ENCODE measurements around the gene DCTN3. TPM values are rescaled to one million over a fixed set of nuclear protein-coding genes. Genes with fewer than 3 reads are reported as not detected.

Gene DCTN3
- total RNA-seq, 1 donor from 2014 or later, result 59.3 TPM

DNA sequence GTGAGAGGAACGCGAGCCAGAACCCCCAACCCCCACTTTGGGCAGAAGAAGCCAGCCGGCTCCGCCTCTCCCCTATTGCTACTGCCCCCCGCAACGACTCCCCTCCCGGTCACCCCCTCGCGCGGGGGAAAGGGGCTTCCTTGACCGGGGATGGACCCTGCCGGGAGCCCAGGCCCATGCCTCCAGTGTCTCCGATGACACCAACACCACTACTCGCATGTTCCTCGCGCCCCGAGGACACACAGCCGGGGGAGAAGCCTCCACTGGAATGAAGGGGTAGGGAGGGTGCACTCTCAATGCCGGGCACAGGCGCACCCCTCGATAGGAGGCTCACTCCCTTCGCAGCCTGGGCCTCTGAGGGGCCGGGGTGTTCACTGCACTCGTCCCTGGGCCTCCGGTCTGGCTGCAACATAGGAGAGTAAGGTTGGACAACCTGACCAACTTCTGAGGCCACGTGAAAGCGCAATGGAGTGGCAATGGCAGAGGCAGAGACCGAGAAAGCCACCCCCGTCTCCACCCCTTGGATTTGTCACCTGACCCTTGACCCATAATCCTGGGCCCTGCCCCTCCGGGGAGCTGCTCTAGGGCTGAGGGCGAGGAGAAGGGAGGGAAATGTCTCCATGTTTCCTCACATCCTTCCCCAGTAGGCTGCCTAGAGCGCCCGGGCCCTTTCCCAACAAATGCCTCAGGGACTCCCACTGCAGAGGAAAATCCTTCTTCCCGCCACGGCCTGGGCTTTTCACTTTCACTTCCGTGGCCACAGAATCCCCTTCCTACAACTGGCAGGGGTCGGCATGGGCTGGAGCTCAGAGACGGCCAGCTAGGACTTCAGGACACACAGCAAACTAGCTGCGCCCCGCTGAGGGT is 29.7 kb downstream of the DCTN3 start:
- Mint-ChIP-seq H3K4me1 (ENCODE audit: low read depth) (peaks cover 15% of the 10 kb centered on the region), H3K4me3 (peak overlapping the region; percentile 64), H3K9me3 (no peaks in the 10 kb centered on the region), H3K27ac (no peak overlapping the region), H3K36me3 (ENCODE audit: low read depth) (peaks cover 1% of the 10 kb centered on the region), H3K27me3 (ENCODE audit: insufficient read depth) (peaks cover 69% of the 10 kb centered on the region)
- intact Hi-C loops (cut with micrococcal nuclease), result loop anchor here (1.0 to 5.0 kb wide), 5 partner anchors 42 to 186 kb away; partner anchors contain the start of genes DNAI1, ENHO and FAM219A
- no peak for DNase-seq (ENCODE audit: low spot score)

DNA sequence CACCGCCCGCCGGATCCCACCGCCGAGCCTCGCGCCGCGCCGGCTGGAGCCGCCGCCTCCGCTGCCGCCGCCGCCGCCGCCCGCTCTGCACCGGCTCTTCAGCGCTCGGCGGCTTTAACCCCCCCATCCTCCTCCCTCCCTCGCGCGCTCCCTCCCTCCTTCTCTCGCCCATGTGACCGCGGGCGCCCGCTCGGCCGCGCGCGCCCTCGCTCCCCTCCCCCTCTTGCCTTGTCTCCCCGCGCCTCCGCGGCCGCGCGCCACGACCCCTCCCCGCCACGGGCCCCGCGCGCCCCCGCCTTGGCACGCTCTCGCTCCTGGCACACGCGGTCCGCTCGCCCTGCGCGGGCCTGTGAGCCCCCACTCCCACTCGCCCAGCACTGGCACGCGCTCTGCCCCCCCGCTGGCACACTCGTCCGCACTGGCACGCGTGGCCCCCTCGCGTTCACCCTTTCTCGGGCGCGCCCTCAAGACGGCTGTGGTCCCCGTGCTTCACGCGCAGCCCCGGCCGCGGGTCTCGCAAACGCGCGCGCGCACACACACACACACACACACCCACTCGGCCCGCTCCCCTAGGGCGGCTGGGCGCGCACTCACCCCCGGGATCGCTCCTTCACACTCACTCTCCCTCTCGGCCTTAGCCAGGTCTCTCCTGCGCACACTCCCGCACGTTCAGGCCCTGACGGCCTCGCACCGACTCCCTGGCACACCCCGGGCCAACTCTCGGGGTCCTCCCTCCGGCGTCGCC is 30.5 kb downstream of the DCTN3 start, which contains the start of gene CNTFR:
Gene CNTFR, minus strand, starts transcription at position 89 of the 745 bp plus-strand sequence. CDS start 20,743 bp downstream, outside the sequence.
- Mint-ChIP-seq H3K9me3 (no peaks in the 10 kb centered on the region), H3K27me3 (ENCODE audit: insufficient read depth) (peaks cover 74% of the 10 kb centered on the region), H3K36me3 (ENCODE audit: low read depth) (peaks cover 1% of the 10 kb centered on the region), H3K27ac (peak within 1 kb of the TSS; percentile 10), H3K4me3 (peak within 1 kb of the TSS; percentile 64), H3K4me1 (ENCODE audit: low read depth) (peaks cover 15% of the 10 kb centered on the region)
- no peak for DNase-seq (ENCODE audit: low spot score)
- intact Hi-C loops (cut with micrococcal nuclease), result loop anchor here (2.0 to 5.0 kb wide), 2 partner anchors 67 to 133 kb away; partner anchors contain the start of genes DNAI1, ENHO and FAM219A

DNA sequence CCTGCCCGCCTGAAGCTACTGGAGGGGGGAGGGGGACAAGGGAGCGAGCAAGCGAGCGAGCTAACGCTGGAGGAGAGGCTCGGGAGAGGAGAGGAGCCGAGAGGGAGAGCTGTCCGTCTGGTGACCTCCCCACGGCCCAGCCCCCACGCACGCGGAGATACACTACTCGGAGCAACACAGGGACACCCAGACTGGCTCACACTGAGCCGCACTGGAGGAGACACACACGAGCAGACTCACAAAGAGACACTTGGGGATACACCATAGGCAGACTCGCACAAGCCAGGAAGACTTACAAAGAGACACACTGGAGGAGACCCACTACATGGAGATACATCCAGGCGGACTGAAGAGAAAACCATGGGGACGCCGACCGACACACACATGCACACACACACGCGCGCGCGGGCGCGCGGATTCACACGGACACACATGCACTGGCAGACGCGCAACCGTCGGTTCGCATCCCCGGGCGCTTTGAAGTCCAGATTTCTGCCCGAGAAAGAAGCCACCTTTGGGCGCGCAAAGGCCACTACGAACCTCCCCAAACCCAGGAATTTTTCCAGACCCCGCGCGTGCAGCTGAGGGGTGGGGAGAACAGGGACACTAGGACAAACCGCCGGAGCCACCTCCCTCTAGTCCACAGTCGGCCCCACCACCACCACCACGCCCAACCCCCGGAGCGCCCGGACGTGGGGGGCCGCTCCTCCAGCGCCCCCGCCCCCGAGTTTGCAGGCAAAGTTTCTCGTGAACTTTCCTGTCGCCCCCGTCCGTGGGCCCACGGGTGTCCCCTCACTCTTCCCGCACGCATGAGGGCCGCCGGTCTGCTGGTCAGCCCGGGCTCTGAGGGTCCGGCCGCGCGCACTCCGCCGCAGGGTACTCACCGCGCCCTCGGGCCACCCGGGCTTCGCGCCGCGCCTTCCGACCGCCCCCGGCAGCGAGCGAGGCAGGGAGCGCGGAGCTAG is 31.3 kb downstream of the DCTN3 start:
- Mint-ChIP-seq H3K9me3 (no peaks in the 10 kb centered on the region), H3K27ac (peak overlapping the region; percentile 10), H3K4me3 (peak overlapping the region; percentile 21), H3K27me3 (ENCODE audit: insufficient read depth) (peaks cover 81% of the 10 kb centered on the region), H3K36me3 (ENCODE audit: low read depth) (peaks cover 1% of the 10 kb centered on the region), H3K4me1 (ENCODE audit: low read depth) (peaks cover 15% of the 10 kb centered on the region)
- intact Hi-C loops (cut with micrococcal nuclease), result no loop called here
- no peak for DNase-seq (ENCODE audit: low spot score)

DNA sequence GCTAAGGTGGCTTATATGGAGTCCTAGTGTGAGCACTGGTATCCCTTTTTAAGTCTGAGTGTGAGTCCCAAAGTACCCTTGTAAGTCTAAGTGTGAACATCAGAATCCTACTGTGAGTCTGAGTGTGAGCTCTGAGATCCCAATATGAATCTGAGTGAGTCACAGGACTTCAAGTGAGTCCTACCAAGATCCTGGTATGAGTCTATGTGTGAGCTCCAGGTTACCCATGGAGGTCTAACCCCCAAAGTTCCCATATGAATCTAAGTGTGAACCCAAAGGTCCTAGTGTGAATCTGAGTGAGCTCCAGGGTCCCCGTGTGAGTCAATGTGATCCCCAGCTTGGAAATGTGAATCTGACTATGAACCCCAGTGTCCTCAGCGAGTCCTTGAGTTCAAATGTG is 33.0 kb downstream of the DCTN3 start:
- H3K27me3 Mint-ChIP-seq (ENCODE audit: insufficient read depth), result peaks cover 73% of the 10 kb centered on the region
- no peak for DNase-seq (ENCODE audit: low spot score)
- H3K4me1 Mint-ChIP-seq (ENCODE audit: low read depth), result peaks cover 15% of the 10 kb centered on the region
- H3K27ac Mint-ChIP-seq, result no peak overlapping the region
- intact Hi-C loops (cut with micrococcal nuclease), result loop anchor here (1.0 kb wide), 1 partner anchor 9 kb away; no protein-coding TSS in a partner anchor
- no peak overlapping the region for H3K4me3 Mint-ChIP-seq
- H3K9me3 Mint-ChIP-seq, result no peaks in the 10 kb centered on the region
- peaks cover 1% of the 10 kb centered on the region for H3K36me3 Mint-ChIP-seq (ENCODE audit: low read depth)

DNA sequence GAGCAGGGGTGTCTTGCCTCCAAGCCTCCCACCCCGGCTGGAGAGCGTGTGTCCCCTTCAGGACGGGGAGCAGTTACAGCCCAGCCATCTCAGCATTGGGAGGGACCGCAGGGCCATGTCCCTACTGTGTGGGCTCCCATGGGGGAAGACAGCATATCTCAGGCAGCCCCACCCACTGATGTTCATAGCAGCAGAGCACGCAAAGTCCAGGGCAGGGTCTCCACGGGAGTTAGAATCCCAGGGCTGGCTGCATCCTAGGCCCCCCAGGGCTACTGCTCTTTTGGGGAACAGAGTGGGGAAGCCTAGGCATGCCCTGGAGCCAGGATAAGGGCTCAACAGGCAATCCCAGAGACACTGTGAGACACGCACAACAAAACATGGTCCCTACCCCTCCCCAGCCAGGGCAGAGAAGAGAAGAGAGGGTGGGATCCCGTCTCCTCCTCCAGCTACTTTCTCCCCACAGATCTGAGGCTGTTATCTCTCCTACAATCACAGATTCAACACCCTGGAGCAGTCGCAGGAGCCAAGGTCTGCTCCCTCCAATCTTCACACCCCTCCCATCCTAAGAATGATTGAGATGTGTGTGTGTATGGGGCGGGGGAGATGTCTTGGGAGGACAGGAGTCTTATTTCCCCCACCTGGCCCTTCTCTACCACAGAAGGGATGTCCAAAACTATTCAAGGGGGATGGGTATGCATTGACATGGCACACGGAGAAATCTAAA is 34.2 kb downstream of the DCTN3 start:
- Mint-ChIP-seq H3K27me3 (ENCODE audit: insufficient read depth) (peaks cover 63% of the 10 kb centered on the region), H3K4me3 (no peak overlapping the region), H3K4me1 (ENCODE audit: low read depth) (peaks cover 15% of the 10 kb centered on the region), H3K9me3 (no peaks in the 10 kb centered on the region), H3K27ac (no peak overlapping the region), H3K36me3 (ENCODE audit: low read depth) (peaks cover 1% of the 10 kb centered on the region)
- intact Hi-C loops (cut with micrococcal nuclease), result no loop called here
- no peak for DNase-seq (ENCODE audit: low spot score)

DNA sequence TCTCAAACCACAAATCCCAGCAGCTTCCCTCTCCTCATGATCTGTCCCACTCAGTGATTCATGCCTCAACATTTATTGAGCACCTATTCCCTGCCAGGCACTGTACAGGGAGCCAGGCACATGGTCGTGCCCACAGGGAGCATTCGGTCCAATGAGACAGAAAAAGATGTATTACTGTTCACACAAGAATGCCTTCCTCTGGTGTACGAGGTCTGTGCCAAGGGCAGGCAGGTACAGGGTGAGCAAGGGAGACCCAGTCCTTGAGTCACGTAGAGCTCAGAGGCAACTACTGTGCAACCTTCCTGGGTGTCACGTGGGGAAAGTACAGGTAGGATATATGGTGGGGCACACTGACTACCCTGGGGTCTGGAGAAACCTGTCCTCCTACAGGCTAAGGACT is 35.3 kb downstream of the DCTN3 start:
- H3K4me1 Mint-ChIP-seq (ENCODE audit: low read depth), result peaks cover 9% of the 10 kb centered on the region
- H3K27ac Mint-ChIP-seq, result no peak overlapping the region
- peaks cover 1% of the 10 kb centered on the region for H3K36me3 Mint-ChIP-seq (ENCODE audit: low read depth)
- no peaks in the 10 kb centered on the region for H3K9me3 Mint-ChIP-seq
- no peak overlapping the region for H3K4me3 Mint-ChIP-seq
- intact Hi-C loops (cut with micrococcal nuclease), result no loop called here
- peaks cover 62% of the 10 kb centered on the region for H3K27me3 Mint-ChIP-seq (ENCODE audit: insufficient read depth)
- no peak for DNase-seq (ENCODE audit: low spot score)

DNA sequence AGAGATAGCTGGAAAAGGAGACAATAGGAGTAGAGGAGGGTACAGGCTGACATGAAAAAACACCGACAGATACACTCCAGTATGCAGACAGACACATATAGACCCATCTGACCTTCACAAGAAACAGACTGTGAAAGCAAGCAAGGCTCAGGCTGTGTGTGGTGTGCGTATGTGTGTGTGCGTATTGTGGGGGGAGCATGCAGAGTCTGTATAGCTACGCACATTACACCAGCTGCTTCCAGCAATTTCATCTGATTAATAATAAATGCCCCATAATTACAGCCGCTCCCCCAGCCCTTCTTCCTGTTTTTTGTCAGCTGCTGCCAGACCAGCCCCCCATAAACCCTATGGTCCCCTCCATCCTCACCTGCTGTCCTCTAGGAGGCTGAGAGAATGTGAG is 37.5 kb downstream of the DCTN3 start:
- Mint-ChIP-seq H3K9me3 (no peaks in the 10 kb centered on the region), H3K27me3 (ENCODE audit: insufficient read depth) (peaks cover 61% of the 10 kb centered on the region), H3K36me3 (ENCODE audit: low read depth) (no peaks in the 10 kb centered on the region), H3K27ac (no peak overlapping the region), H3K4me1 (ENCODE audit: low read depth) (no peaks in the 10 kb centered on the region), H3K4me3 (no peak overlapping the region)
- no peak for DNase-seq (ENCODE audit: low spot score)
- intact Hi-C loops (cut with micrococcal nuclease), result no loop called here

DNA sequence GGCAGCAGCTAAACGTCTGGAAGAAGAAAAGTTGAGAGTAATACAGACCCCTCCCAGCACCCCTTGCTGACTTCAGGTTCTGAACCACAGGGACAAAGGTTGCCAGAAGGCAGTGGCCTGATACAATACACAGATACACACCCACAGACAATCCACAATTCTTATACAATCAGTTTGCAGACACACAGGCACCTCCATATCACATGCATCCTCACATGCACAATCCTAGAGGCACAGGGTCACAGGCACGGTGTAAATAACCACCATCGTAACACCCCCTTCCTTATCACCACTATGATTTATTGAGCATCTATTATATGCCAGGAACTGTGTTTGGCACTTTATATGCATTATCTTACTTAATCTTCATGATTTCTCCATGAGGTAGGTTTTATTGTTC is 39.0 kb downstream of the DCTN3 start:
- no peaks in the 10 kb centered on the region for H3K36me3 Mint-ChIP-seq (ENCODE audit: low read depth)
- peaks cover 57% of the 10 kb centered on the region for H3K27me3 Mint-ChIP-seq (ENCODE audit: insufficient read depth)
- intact Hi-C loops (cut with micrococcal nuclease), result no loop called here
- H3K4me1 Mint-ChIP-seq (ENCODE audit: low read depth), result no peaks in the 10 kb centered on the region
- H3K4me3 Mint-ChIP-seq, result no peak overlapping the region
- H3K27ac Mint-ChIP-seq, result no peak overlapping the region
- no peak for DNase-seq (ENCODE audit: low spot score)
- H3K9me3 Mint-ChIP-seq, result no peaks in the 10 kb centered on the region

DNA sequence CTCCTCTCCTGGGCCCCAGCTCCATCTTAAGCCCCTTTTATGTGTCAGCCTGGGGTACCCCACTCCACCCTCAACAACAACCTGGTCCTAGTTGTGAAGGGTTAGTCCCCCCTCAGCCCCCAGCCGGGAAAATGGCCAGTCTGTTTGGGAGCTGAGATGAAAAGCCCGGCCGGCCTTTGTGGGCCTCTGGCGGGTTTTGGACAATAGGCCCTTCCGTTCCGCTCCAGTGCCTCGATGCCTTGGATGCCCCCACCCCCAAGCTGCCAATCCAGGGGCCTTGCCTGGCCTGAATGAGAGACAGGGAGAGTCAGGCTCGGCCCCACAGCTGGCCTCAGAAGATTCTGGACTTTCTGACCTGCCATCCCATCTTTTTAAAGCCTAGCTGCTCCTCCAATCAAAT is 39.9 kb downstream of the DCTN3 start:
- Mint-ChIP-seq H3K4me3 (no peak overlapping the region), H3K27ac (no peak overlapping the region), H3K36me3 (ENCODE audit: low read depth) (no peaks in the 10 kb centered on the region), H3K4me1 (ENCODE audit: low read depth) (no peaks in the 10 kb centered on the region), H3K9me3 (no peaks in the 10 kb centered on the region), H3K27me3 (ENCODE audit: insufficient read depth) (peaks cover 58% of the 10 kb centered on the region)
- intact Hi-C loops (cut with micrococcal nuclease), result no loop called here
- no peak for DNase-seq (ENCODE audit: low spot score)

DNA sequence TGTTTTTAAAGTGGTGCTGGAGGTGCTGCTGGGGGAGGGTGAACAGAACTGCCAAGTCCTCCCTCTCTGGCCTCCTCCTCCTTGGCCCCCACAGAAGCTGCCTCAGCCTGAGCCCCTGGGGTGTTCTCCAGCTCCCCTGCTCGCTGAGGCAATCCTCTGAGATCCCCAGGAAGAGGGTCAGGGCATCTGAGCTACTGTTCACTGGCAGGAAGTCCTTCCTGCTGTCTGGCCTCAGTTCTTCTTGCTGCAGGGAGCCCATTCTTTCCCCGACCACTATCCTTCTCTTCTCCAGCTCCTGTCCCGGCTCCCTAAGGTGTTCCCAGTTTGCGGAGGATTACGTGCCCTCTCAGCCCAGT is 40.5 kb downstream of the DCTN3 start:
- no peaks in the 10 kb centered on the region for H3K9me3 Mint-ChIP-seq
- no peak overlapping the region for H3K27ac Mint-ChIP-seq
- no peaks in the 10 kb centered on the region for H3K36me3 Mint-ChIP-seq (ENCODE audit: low read depth)
- no peak overlapping the region for H3K4me3 Mint-ChIP-seq
- peaks cover 59% of the 10 kb centered on the region for H3K27me3 Mint-ChIP-seq (ENCODE audit: insufficient read depth)
- no peaks in the 10 kb centered on the region for H3K4me1 Mint-ChIP-seq (ENCODE audit: low read depth)
- no peak for DNase-seq (ENCODE audit: low spot score)
- intact Hi-C loops (cut with micrococcal nuclease), result no loop called here

DNA sequence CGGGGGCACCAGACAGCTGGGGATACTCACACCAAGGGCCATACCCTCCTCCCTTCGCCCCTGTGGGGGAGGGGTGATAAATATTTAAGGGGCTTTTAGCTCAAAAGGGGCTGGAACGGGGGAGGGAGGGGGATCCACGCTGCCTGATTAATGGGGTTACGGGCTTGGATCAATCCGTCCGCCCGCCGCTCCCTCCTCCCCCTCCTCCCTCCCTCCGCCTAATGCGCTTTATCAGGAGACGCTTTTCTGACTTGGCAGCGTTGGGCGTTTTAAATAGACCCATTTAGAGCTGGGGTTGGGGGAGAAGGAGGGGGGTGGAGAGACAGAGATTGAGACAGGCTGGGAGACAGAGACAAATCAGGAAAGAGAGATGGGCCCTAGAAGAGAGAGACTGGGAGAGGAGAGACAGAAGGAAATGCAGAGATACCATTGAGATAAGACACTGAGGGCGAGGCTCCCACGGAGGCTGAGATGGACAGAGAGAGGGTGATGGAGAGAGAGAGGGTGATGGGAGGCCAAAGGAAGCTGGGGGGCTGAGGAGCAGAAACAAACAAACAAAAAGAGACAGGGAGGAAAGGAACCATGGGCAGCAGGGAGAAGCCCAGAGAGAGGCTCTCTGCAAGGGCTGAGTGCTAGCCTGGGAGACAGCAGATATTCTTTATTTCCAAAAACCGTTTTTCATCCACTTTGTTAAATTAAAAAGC is 41.0 kb downstream of the DCTN3 start:
- Mint-ChIP-seq H3K9me3 (no peaks in the 10 kb centered on the region), H3K4me1 (ENCODE audit: low read depth) (no peaks in the 10 kb centered on the region), H3K27ac (no peak overlapping the region), H3K36me3 (ENCODE audit: low read depth) (no peaks in the 10 kb centered on the region), H3K4me3 (no peak overlapping the region), H3K27me3 (ENCODE audit: insufficient read depth) (peaks cover 57% of the 10 kb centered on the region)
- no peak for DNase-seq (ENCODE audit: low spot score)
- intact Hi-C loops (cut with micrococcal nuclease), result no loop called here
